ENCODE data around the gene DHRS4L2.

Gene DHRS4L2

DNA sequence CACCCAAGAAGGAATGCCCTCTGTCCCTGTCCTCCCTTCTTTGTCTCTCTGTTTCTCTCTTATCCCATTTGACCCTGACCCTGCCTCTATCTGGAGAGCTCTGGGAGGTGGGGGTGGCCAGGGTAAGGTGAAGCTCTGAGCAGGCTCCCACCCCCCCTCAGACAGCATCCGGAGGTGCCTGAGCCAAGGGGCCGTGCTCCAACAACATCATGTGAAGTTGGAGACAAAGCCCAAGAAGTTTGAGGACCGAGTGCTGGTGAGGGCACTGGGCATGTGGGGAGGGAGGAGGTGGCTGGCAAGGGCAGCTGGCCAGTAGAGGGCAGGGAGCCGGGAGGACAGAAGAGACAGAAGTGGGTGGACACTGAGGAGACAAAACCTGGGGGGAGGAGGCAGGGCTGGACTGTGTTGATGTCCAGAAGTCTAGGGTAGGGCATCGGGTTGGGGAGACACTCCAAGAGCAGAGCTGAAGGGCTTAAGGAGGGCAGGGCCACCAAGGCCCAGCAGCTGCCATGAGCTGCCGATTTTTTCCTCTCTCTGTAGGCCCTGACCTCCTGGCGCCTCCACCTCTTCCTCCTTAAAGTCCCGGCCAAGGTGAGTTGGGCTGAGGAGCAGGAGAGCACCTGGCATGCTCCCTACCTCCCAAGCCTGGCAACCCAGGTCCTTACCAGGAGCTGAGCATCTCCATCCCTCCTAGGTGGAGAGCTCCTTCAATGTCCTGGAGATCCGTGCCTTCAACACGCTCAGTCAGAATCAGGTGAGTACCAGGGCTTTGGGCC is 65.0 kb downstream of the DHRS4L2 start:
- DNase-seq (ENCODE audit: low spot score), result no peak

DNA sequence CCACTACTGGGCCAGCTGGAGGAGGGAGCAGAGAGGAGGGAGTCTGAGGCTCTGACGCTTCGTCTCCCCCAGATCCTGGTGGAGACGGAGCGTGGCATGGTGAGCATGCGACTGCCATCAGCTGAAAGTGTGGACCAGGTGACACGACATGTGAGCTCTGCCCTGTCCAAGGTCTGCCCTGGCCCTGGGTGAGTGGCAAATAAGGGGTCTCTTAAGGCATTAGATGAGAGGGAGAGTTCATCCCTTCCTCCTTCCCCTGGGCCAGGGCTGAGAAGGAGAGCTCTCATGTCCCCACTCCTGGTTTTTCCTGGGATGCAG is 65.6 kb downstream of the DHRS4L2 start:
- DNase-seq (ENCODE audit: low spot score), result no peak

DNA sequence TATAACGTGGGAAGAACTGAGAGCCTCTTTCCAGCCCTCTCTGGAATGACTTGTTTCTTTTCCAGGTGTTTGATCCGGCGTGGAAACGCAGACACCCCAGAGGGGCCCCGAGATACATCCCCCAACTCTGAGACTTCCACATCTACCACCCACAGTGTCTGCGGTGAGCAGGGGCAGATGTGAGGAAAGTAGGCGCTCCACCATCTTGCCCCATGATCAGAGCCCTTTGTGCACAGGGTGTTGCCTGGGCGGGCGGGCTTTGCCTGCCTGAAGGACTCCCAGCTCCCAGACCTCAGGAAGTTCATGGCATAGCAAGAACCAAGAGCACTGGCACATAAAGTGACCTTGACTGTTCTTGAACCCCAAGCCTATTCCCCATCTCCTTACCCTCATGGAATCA is 65.9 kb downstream of the DHRS4L2 start:
- no peak for DNase-seq (ENCODE audit: low spot score)

All from AG08396 (cell line).